HepG2 (cell line): Measurements from ENCODE around the gene ATXN7L2. TPM values are rescaled to one million over a fixed set of nuclear protein-coding genes. Genes with fewer than 3 reads are reported as not detected.

Experiments used
- ATAC-seq: fragments of 200-7000 bp; cut with Tn5 transposase; 3 replicates; pipeline ENCODE4 v1.9.1; 2020; ENCODE audit warnings: mild to moderate bottlenecking, moderate library complexity
- BruUV-seq: library from RNA; stranded (reverse); fragments of 400-500 nt; replicated peaks from 2 replicates; lab custom pipeline; 2021; lab: Mats Ljungman, UMichigan
- CTCF ChIA-PET: fragments of 300-600 bp; formaldehyde crosslinking; extraction: SDS; loops from one replicate; lab custom pipeline; 2021; ENCODE audit warnings: low total read pairs, inconsistent platforms, low intra/inter-chr PET ratio; lab: Yijun Ruan, JAX
- POLR2A ChIA-PET: fragments of 350-600 bp; sonication (Branson Sonifier 250); formaldehyde crosslinking; loops from one replicate; lab custom pipeline; 2020; ENCODE audit warnings: antibody characterized with exemption, inconsistent platforms; lab: Yijun Ruan, JAX
- DNase-seq: peaks from one replicate; pipeline ENCODE4 v3.0.0-alpha.2; 2015; ENCODE audit warnings: low spot score
- FAIRE-seq: peaks from 3 replicates; lab custom pipeline; 2011; peaks lifted over from hg19 to GRCh38; lab: Jason Lieb, UNC
- H2AFZ ChIP-seq: one replicate; pipeline ENCODE4 v1.6.1; 2011; ENCODE audit warnings: low read length, inconsistent platforms
- H3K27ac ChIP-seq: fragments of 300-600 bp; 3 replicates; pipeline ENCODE4 v1.8.0; 2011; ENCODE audit warnings: mixed run types, mild to moderate bottlenecking, mixed read lengths, low read length, inconsistent platforms; ENCODE audit not compliant: insufficient read depth; ENCODE audit errors: extremely low read length
- H3K27me3 ChIP-seq, 2 experiments: fragments of 200-600 bp in 1 of 2; 2 replicates in 1 of 2; 3 replicates in 1 of 2; pipeline versions ENCODE4 v1.6.0 to v1.8.0; 2011; ENCODE audit warnings: low read length in 2 of 2, mild to moderate bottlenecking in 2 of 2, moderate library complexity in 2 of 2, inconsistent platforms in 1 of 2; ENCODE audit not compliant: insufficient read depth in 2 of 2, control insufficient read depth in 1 of 2
- H3K36me3 ChIP-seq, 2 experiments: fragments of 200-600 bp in 1 of 2; replicated peaks in 1 of 2; 2 replicates in 1 of 2; 3 replicates in 1 of 2; pipeline versions ENCODE4 v1.5.1 to v1.8.0; 2011; ENCODE audit warnings: low read length in 2 of 2, inconsistent platforms in 1 of 2; ENCODE audit not compliant: insufficient read depth in 2 of 2, control insufficient read depth in 1 of 2
- H3K4me1 ChIP-seq: 2 replicates; pipeline ENCODE4 v1.5.1; 2012; ENCODE audit warnings: low read length, inconsistent platforms; ENCODE audit not compliant: insufficient read depth
- H3K4me2 ChIP-seq: 2 replicates; pipeline ENCODE4 v1.6.0; 2011; ENCODE audit warnings: low read depth, low read length, inconsistent platforms
- H3K4me3 ChIP-seq, 3 experiments: fragments of 200-600 bp in 1 of 3; sonication (generic), shearing (Covaris generic) in 1 of 3; replicated peaks in 1 of 3; 2 replicates each; pipeline ENCODE4 v1.5.1; 2011 to 2016; ENCODE audit warnings: low read length in 3 of 3, inconsistent platforms in 2 of 3, low read depth in 2 of 3, mild to moderate bottlenecking in 2 of 3, control low read depth in 1 of 3, mixed read lengths in 1 of 3; ENCODE audit not compliant: insufficient read depth in 1 of 3
- H3K79me2 ChIP-seq: one replicate; pipeline ENCODE4 v1.6.1; 2011; ENCODE audit warnings: low read length, inconsistent platforms; ENCODE audit not compliant: insufficient read depth
- H3K9ac ChIP-seq: 2 replicates; pipeline ENCODE4 v1.6.0; 2011; ENCODE audit warnings: mild to moderate bottlenecking, low read depth, low read length, inconsistent platforms; ENCODE audit not compliant: insufficient read depth
- H3K9me3 ChIP-seq: 2 replicates; pipeline ENCODE4 v1.5.1; 2012; ENCODE audit warnings: mild to moderate bottlenecking, low read length
- H4K20me1 ChIP-seq: 2 replicates; pipeline ENCODE4 v1.6.0; 2011; ENCODE audit warnings: inconsistent platforms, mild to moderate bottlenecking, low read length, moderate library complexity; ENCODE audit not compliant: insufficient read depth
- CEBPB ChIP-seq: IDR thresholded peaks from 2 replicates; pipeline ENCODE4 v1.6.1; 2011; ENCODE audit warnings: low read depth, low read length, improper control_type of control experiment, borderline replicate concordance
- GFI1 ChIP-seq: sonication (generic); formaldehyde crosslinking; IDR thresholded peaks from 2 replicates; pipeline ENCODE4 v1.5.0; 2020; ENCODE audit warnings: missing genetic modification reagents, mild to moderate bottlenecking, borderline replicate concordance
- JUNB ChIP-seq: sonication (generic); formaldehyde crosslinking; IDR thresholded peaks from 2 replicates; pipeline ENCODE4 v1.8.0; 2022; ENCODE audit warnings: missing genetic modification reagents, mild to moderate bottlenecking, borderline replicate concordance
- NPAS2 ChIP-seq: sonication (generic); formaldehyde crosslinking; IDR thresholded peaks from 2 replicates; pipeline ENCODE4 v1.8.0; 2022; ENCODE audit warnings: mild to moderate bottlenecking, missing genetic modification reagents, borderline replicate concordance
- RFXANK ChIP-seq: IDR thresholded peaks from 2 replicates; pipeline ENCODE4 v1.6.1; 2016
- WIZ ChIP-seq: sonication (generic); formaldehyde crosslinking; IDR thresholded peaks from 2 replicates; pipeline ENCODE4 v1.5.1; 2020; ENCODE audit warnings: mild to moderate bottlenecking, missing genetic modification reagents
- ZBTB43 ChIP-seq: sonication (generic); formaldehyde crosslinking; conservative IDR thresholded peaks from 2 replicates; pipeline ENCODE4 v1.4.0; 2020; ENCODE audit warnings: missing genetic modification reagents
- ZFY ChIP-seq: sonication (generic); formaldehyde crosslinking; IDR thresholded peaks from 2 replicates; pipeline ENCODE4 v1.4.0; 2020; ENCODE audit warnings: missing genetic modification reagents
- ZNF207 ChIP-seq: fragments of 450-650 bp; IDR thresholded peaks from 2 replicates; pipeline ENCODE4 v1.6.1; 2016; ENCODE audit warnings: antibody characterized with exemption, borderline replicate concordance
- ZNF784 ChIP-seq: sonication (generic); formaldehyde crosslinking; IDR thresholded peaks from 2 replicates; pipeline ENCODE4 v1.5.1; 2020; ENCODE audit warnings: missing genetic modification reagents, mild to moderate bottlenecking, borderline replicate concordance
- ZSCAN29 ChIP-seq: sonication (generic); formaldehyde crosslinking; conservative IDR thresholded peaks from 2 replicates; pipeline ENCODE4 v1.4.0; 2020; ENCODE audit warnings: mild to moderate bottlenecking, missing genetic modification reagents
- WGBS: methylation state at CpG from one replicate; pipeline ENCODE4 v1.1.6; 2017; ENCODE audit warnings: low lambda C conversion rate; 5-methylcytosine and 5-hydroxymethylcytosine counted together
- in situ Hi-C: cut with HindIII; loops from 2 replicates; pipeline ENCODE4 v1.10.0; 2017; ENCODE audit warnings: low pct_unique_long_range_greater_than_20kb; ENCODE audit not compliant: extremely low pct_ligation_motif_present
- intact Hi-C: fragments of 100-400 bp; cut with micrococcal nuclease; formaldehyde crosslinking; loops from one replicate; pipeline ENCODE4 v1.10.0; 2022; ENCODE audit not compliant: unreplicated experiment
- polyA plus RNA-seq, 8 experiments: library from polyadenylated mRNA; depleted of rRNA in 3 of 8; stranded (reverse) in 7 of 8; unstranded in 1 of 8; fragments of >200 nt; fragmentation: Illumina TruSeq in 4 of 8; extraction: Trizol in 4 of 8; gene quantifications; 2 replicates each; pipeline versions ENCODE4 v1.2.1 to v1.2.3, GENCODE V29; 2011 to 2016; ENCODE audit warnings: low read depth in 4 of 8, missing spikeins in 1 of 8, mixed read lengths in 1 of 8; ENCODE audit not compliant: insufficient read depth in 1 of 8
- total RNA-seq, 5 experiments: library from RNA; depleted of rRNA; stranded (reverse); fragments of >200 nt; fragmentation: Illumina TruSeq; extraction: Trizol; gene quantifications; 2 replicates each; pipeline ENCODE4 v1.2.3, GENCODE V29; 2016; ENCODE audit warnings: low read depth in 1 of 5
- TF ChIP-seq, protein P1 (sequence below): sonication (generic); formaldehyde crosslinking; IDR thresholded peaks from 2 replicates; pipeline ENCODE4 v1.8.0; 2022; ENCODE audit warnings: mild to moderate bottlenecking, missing genetic modification reagents, borderline replicate concordance

Gene ATXN7L2
- total and polyA plus RNA-seq, 2 of the 13 experiments (the other 11 are each of a cell fraction or from before 2014, with no cell fraction given): 2.7 to 2.8 TPM

- no TSS peak for BruUV-seq
- no peak for DNase-seq
- intact Hi-C loops: no loop called here
Observed at GRCh38 chr1:109535481-109535880, 51.8 kb downstream of the ATXN7L2 start.

DNA sequence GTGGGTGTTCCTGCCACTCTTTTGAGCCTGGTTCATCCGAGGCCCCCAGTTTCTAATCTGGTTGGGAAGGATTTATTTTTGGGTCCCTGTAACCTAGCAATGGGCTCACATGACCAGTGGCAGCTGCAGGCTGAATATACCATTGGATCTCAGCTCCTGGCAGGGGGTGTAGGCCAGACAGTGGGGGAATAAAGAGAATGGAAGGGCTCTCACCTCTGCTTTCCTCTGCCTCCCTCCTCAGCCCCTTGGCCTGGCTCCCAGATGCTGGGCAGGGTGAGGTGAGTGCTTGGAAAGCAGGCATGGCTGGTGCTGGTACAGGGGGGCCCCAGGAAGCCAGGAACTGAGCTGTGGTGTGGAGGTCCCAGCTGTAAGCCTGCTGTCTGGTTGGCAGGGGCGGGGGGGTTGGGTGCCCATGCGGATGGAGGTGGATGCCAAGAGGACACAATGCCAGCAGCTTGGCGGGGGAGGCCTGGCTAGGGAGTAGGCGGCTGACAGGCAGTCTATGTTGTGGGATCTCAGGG, 52.3 kb downstream of the ATXN7L2 start:
- H3K4me3 ChIP-seq: no peak overlapping the region
- in situ Hi-C loops (loop anchor here (10.0 kb wide), 1 partner anchor 271 kb away; no protein-coding TSS in a partner anchor), intact Hi-C loops (no loop called here)
- peaks cover 24% of the 10 kb centered on the region; the same call in 1 of the 2 replicates for H3K4me1 ChIP-seq
- no TSS peak for BruUV-seq
- no peak for FAIRE-seq
- H3K27ac ChIP-seq: no peak overlapping the region
- H3K9ac ChIP-seq: no peak overlapping the region
- no peaks in the 10 kb centered on the region for H3K79me2 ChIP-seq
- WGBS: 53% methylated on average over 5 of the region's 5 CpGs
- no peaks in the 10 kb centered on the region for H3K9me3 ChIP-seq
- no peak for ATAC-seq
- H3K27me3 ChIP-seq: peaks cover 4 to 24% of the 10 kb centered on the region in 2 experiments; a peak in 3 of 5 replicates
- H3K4me2 ChIP-seq: no peak overlapping the region
- H3K36me3 ChIP-seq: no peaks in the 10 kb centered on the region
- DNase-seq: no peak
- H2AFZ ChIP-seq: no peak overlapping the region
- no peaks in the 10 kb centered on the region for H4K20me1 ChIP-seq
- POLR2A ChIA-PET: no interaction called here
- CTCF ChIA-PET: no interaction called here
- TF ChIP-seq ZFY (CRISPR knock-in tag) (no peak), ZNF207 (no peak), ZNF784 (CRISPR knock-in tag) (no peak), GFI1 (CRISPR knock-in tag) (no peak), WIZ (no peak), JUNB (CRISPR knock-in tag) (no peak), NPAS2 (CRISPR knock-in tag) (no peak), ZSCAN29 (CRISPR knock-in tag) (no peak), RFXANK (no peak)
- TF ChIP-seq, protein P1, sequence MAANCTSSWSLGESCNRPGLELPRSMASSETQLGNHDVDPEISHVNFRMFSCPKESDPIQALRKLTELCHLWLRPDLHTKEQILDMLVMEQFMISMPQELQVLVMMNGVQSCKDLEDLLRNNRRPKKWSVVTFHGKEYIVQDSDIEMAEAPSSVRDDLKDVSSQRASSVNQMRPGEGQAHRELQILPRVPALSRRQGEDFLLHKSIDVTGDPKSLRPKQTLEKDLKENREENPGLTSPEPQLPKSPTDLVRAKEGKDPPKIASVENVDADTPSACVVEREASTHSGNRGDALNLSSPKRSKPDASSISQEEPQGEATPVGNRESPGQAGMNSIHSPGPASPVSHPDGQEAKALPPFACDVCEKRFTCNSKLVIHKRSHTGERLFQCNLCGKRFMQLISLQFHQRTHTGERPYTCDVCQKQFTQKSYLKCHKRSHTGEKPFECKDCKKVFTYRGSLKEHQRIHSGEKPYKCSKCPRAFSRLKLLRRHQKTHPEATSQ (CRISPR knock-in tag): no peak

More at GRCh38 chr1:109535481-109535880, 51.8 kb downstream of the ATXN7L2 start:
- Histone ChIP-seq H3K9me3 (no peaks in the 10 kb centered on the region), H3K9ac (no peak overlapping the region), H3K36me3 (no peaks in the 10 kb centered on the region)
- POLR2A ChIA-PET: interaction anchor here (1.3 kb wide), 1 partner anchor 13 kb away, joined by 4 read pairs; the partner anchor contains the start of gene GNAI3
- in situ Hi-C loops: loop anchor here (10.0 kb wide), 1 partner anchor 271 kb away; no protein-coding TSS in a partner anchor
- TF ChIP-seq CEBPB (peak; percentile 29; the same call in 1 of the 2 replicates), ZBTB43 (CRISPR knock-in tag) (no peak)
- TF ChIP-seq, all 625 proteins: peak for 1
- CTCF ChIA-PET: no interaction called here
- ATAC-seq: no peak
- Histone ChIP-seq H3K4me3 (no peak overlapping the region), H3K4me2 (no peak overlapping the region), H3K4me1 (peaks cover 24% of the 10 kb centered on the region; the same call in 1 of the 2 replicates), H4K20me1 (no peaks in the 10 kb centered on the region), H2AFZ (no peak overlapping the region), H3K27ac (no peak overlapping the region), H3K79me2 (no peaks in the 10 kb centered on the region), H3K27me3 (peaks cover 5 to 29% of the 10 kb centered on the region in 2 experiments; a peak in 4 of 5 replicates)
- WGBS: 3% methylated on average over 4 of the region's 4 CpGs
- FAIRE-seq: no peak
